Stimulated activated CD4-positive, alpha-beta T cell treated with anti-CD3 and anti-CD28 coated beads, Interleukin-15, amount 100 ng/mL, for 1 hour (primary cell): ENCODE measurements around the gene DOK3.
"Not testable (repeated sequence)": the region's sequence is repeated elsewhere in the genome, so short reads cannot be mapped to it uniquely, and the experiment has no call there.

Experiments used
- DNase-seq, 2 donors: peaks; one replicate each; pipeline ENCODE4 v3.0.0-alpha.2; 2020; ENCODE audit warnings: low read depth in 1 of 2, low spot score in 1 of 2

DOK3 gene

DNA sequence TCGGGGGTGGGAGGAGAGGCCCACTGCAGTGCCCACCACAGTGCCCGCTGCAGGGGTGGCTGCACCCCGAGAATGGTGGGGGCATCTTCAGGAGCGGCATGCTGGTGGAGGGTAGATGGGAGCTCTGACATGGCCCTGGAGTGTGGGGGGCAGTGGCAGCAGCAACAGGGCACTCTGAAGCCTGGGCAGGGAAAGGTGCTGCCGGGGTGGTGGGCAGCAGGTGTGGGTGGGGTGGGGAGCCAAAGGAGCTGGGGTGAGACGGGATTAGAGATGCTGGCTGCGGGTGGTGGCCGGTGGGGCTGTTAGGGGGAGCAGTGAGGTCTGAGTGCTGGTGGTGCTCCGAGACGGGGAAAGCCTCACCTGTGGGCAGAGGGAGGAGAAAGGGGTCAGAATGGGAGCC lies 26.8 kb upstream of the DOK3 start:
- no peak for DNase-seq

DNA sequence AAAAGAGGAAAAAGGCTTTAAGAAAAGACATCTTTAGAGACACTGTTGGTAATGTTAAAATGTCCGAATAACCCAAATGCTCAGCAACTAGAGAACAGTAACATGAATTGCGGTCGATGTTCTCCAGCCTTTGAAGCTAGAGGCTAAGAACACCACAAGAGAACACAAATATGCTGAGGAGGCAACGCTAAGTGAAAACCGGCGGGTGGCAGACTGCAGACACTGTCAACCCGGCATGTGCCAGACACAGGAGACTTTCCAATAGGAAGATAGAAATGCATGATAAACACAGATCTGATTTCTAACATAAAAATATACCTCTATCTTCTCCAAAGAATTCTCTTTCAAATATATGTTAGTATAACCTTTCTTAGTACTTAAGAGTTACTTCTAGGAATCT lies 25.5 kb upstream of the DOK3 start:
- DNase-seq = no peak

DNA sequence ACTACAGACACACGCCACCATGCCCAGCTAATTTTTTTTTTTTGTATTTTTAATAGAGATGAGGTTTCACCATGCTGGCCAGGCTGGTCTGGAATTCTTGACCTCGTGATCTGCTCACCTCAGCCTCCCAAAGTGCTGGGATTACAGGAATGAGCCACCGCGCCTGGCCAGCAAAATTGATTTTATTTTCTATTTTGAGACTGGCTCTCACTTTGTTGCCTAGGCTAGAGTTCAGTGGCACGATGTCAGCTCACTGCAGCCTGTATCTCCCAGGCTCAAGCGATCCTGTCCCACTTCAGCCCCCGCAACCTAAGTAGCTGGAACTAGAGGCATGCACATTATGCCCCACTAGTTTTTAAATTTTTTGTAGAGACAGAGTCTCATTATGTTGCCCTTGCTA lies 24.8 kb upstream of the DOK3 start:
- not testable (repeated sequence) for DNase-seq

DNA sequence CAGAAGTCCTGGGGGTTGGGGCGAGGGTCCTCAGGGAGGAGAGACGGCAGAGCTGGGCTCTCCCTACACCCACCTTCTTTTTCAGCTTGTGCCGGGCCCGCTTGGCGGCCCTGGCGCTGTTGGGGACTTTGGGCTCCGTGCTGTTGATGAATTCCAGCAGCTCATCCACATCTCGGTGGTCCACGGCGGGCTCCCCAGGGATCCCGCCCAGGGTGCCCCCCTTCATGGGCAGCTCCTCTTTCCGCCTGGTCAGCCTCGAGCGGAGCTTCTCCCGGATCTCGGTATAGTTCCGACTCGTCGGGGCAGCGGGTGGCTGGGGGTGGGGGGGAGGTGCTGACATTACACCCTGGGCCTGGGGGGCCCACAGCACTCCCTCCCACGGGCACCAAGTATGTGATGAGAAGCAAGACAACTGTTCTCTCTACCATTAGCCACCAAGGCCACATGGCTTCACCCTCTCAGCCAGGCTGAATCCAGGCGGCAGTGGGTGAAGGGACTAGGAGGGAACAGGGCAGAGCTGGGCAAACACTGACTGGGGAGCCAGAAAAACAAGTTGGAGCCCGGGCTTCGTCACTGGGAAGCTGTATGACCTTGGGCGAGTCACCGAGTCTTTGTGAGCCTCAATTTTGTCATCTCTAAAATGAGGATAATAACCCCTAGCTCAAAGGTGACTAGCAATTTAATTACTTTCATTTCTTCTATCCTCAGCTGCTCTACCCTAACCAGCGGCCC lies 21.7 kb upstream of the DOK3 start:
- no peak for DNase-seq

DNA sequence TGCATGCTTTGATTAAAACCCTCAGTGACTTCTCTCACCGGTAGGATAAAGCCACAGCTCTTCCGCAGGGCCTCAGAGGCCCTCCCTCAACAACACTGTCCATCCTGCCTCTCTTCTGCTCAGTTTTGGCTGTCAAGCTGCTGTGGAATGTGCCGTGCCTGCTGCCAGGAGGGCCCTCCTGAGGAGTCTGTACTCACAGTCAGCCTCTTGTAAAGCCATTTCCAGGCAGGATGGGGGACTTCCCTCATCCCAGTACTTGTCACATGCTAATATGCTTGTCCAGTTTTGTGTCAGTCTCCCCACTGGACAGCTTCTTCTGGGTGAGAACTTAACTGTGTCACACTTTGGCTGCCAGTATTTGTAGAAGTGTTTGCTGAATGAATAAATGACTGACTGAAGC lies 21.0 kb upstream of the DOK3 start:
- DNase-seq = no peak

DNA sequence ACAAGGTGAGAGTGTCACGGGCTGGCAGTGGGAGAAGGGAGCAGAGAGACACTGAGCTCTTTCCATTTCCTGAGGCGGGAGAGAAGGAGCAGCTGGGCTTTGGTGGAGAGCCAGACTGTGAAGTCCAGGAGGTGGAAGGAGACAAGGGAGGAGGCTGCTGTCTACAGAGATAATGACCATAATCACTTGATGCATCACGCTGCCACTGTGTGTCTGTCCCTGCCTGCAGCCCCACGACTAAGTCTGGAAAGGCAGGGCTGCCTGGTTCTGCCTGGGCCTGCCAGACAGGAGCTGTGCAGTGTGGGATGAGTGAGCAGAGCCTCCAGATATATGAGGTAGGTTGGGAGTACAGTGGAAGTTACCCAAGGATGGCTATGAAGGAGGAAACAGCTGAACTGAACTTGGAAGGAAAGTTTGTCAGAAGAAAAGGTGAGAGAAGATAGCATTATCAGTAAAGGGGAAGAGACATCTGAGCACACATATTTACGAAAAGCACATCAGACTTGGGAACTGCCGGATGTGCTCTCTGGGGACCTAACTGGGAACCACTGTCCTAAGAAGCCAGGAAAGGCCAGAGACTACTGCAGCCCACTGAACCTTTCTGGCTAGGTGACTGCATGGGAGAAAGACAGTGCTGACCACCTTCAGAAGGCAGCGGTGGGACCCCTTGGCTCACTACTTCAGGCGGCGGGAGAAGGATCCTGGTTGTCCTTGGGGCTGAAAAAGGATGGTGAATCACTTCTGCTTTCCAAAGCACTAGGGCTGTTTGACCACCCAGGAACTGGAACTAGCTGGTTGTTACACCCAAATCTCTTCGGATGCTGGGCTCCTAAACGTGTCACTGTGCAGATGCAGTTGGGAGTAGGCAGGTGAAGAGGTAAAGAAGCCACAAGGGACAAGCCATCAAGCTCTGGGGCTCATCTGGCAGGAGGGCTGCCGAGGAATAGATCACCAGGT lies 19.9 kb upstream of the DOK3 start:
- DNase-seq = no peak

DNA sequence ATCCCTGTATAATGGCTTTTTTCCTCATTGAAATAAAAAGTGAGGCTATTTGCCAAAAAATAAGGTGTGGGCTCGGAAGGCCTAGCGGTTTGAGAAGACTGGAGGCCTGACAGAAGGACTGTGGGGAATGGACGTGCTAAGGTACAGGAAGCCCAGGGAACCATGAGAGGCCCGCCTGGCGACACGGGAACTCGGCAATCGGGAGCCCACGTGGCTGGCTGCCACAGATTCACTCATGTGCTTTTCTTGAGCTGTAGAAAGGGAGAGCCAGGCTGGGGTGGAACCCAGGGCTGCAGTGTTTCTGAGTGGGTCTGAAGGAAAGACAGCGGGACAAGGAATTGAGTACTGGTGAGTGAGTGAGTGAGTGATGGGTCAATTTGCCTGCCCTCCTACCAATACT lies 19.0 kb upstream of the DOK3 start:
- DNase-seq = no peak

DNA sequence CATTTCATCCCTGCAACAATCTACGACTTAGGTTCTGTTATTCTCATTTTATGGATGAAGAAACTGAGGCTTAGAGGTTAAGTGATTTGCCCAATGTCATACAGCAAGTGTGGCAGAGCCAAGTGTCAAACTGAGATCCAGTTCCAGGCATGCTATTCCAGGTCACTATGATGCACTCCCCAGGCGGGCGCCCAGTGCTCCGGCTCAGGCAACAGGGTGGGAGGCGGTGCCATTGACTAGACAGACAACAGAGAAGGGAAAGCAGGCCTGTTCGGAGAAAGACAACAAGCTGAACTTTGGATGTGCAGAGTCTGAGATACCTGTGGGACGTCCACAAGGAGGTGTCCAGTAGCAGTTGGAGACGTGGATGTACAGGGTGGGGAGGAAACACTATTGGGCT lies 18.0 kb upstream of the DOK3 start:
- no peak for DNase-seq

DNA sequence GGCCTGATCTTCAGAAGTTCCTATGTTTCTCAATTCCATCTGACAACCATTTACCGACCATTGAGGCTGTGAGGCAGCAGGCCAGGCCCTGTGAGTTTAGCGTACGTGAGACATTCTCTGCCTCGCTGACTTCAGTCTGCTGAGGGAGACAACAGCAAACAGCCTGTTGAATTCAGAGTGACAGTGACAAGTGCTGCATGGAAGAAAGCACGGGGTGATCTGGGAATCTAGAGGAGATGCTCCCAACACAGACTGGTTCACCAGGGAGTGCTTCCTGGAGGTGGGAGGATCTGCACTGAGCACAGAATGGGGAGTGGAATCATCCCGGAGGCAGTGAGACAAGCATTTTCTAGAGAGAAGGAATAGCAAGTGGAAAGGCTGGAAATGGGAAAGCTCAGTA lies 17.2 kb upstream of the DOK3 start:
- DNase-seq = no peak

DNA sequence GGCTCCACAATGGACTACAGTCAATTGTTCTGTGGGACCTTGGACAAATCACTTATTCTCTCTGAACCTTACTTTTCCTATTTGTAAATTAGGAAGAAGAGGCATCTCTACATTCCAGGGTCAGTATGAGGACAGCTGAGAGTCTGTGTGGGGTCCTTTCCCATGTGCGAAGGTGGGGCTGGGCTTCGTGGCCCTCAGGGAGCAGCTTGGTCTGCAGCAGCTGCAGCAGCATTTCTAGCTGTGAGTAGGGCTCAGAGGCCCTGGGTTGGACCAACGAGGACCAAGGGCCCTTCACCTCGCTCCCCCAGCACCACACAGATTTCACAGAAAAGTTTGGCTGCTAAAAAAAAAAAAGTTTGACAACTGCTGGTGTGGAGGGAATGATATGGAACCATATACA lies 16.6 kb upstream of the DOK3 start:
- DNase-seq = no peak

DNA sequence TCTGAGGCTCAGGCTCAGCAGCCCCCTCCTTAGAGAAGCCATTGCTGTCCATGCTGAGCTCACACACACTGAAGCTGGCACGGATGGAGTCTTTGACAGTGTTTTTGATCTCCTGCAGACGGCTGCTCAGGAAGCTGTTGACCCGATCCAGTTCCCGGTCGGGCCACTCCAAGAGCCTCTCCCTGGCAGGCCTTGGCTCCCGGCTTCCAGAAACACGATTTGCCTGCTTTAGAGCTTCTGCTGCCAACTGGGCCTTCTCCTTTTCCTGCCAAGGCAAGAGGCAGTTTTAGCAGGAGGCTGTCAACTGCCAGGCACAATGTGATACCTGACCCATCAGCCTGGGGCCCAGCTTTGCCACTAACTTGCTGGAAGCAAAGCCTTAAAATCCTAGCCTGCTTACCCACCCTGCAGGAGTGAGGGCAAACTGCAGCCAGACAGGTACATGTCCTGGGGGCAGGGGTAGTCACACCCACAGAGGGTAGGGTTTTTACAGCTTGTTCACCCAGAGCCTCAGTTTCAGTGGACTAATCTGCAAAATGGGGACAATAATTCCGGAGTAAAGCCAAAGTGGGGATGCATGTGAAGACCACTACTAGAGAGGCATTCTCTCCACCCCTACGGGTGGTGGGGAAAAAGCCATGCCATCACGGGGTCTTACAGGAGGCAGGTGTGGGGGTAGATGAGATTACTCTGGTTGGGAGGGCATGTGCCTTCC lies 15.5 kb upstream of the DOK3 start:
- no peak for DNase-seq

DNA sequence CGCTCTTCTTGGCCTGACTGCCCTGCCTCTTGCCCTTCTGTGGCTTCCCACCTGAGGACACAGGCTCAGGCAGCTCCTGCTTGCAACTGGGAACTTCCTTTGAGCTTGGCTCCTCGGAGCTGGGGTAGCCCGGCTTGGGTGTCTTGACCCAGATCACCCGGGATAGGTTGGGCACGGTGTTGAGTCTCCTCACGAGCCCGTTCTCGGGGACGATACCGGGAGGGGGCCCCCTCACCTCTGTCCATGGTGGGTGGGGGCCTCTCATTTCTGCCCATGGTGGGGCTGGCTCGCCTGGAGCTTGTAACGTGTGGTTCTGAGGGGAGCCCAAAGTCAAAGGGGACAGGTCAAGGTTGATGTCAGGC lies 14.9 kb upstream of the DOK3 start:
- no peak for DNase-seq

DNA sequence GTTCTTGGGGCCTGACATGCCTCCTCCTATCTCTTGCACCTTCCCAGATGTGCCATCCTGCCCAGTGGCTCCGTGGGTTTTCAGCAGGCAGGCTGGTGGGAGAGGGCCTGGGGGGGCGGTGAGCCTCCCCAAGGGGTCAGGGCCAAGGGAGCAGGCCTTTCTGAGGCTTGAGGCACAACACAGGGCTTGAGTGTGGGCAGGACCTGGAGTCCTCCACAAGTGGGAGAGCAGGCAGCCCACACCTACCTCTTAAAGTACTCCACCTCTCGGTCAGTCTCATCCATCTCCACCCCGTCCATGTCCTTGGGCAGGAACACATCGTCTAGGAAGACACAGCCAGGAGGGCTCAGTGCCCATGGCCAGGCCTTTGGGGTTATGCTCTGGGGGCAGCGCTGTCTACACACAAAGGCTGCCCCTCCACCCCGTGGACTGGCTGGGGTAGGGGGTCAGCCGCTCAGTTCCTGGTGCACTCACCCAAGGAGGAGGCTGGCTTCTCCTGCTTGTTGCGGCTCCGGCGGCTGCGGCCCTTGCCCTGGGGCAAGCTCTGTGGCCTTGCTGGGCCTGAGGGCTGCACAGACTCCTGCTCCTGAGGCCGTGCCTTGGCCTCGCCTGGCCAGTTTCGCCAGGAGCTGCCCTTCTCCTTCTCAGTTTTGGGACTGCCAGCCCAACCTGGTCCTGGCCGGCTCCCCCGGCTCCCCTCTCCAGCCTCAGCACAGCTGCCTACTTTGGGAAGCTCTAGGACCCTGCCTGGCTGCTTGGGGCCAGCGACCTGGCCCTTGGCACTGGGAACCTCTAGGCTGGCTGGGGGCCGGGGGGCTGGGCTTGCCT lies 14.3 kb upstream of the DOK3 start:
- no peak for DNase-seq

DNA sequence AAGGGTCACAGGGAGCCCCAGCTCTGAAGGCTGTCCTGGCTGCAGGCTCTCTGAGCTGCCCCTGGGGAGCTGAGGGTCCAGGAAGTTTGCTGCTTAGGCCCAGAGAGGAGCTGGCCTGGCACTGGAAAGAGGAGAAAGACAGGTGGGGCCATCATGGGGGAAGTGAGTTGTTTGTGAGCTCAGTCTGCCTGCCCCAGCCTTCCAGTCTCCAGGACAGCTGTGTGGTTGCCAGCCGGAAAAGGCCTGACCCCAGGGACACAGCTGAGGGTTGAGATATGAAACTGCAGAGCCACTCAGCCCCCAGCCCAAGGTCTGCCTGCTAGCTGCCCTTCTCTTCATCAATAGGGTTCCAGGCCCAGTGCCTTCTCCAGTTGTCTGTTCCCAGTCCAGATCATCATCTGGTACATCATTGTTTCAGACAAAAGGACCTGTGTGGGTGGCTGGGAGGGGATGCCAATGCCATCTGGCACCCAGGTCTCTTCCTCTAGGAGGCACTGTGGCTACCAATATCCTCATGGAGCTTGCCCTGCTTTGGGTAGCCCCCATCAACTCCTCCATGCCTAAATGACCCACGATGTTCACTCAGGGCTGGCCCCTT lies 11.4 kb upstream of the DOK3 start:
- no peak for DNase-seq

DNA sequence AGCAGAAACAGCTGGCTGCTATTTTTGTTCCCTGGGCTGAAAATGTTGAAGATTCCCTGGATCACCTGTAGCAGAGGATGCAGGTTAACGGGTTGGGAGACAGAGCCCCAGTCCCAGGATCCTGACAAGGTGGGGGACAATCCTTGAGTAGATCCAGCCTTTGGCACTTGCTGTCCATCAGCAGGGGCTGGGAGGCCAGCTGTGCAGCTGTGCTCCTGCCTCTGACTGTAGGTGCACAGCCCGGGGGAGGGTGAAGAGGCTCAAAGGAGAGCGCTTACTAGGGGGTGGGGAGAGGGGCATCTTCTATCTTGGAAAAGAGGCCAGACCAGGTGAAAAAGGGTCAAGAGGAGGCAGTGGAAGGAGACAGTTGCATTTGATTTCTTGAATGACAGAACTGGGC lies 10.6 kb upstream of the DOK3 start:
- DNase-seq = no peak

DNA sequence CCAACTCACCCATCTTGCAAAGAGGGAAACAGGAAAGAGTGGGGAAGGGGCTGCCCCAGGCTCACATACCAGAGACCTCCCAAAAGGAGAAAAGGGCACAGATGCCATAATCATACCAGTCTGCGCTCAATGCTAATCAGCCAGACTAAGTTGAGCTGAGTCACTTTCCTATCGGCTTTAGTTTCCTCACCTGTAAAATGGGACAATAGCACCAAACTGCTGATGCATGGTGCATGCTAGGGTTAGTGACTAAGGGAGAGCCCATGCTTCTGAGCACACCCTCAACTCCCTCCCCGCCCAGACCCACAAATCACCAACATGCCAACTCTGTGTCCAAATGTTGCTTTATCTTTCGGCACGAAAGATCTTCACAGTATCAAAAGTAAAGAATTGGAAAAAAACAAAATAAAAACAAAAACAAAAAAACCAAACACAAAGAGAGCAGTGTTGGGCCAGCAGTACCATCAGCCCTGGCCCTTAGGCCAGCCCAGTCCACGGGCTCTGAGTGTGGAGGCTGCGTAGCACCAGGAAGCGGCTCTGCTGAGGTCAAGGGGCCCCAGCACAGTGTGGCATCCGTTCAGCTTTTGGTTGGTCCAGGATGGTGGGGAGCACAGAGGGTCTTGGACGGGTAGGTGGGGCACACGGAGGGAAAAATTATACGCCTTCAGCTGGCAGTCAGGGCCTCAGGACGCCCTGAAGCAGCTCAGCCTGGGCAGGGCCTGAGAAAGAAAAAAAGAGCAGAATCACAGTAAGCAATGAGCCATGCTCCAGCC lies 10.0 kb upstream of the DOK3 start:
- no peak for DNase-seq

DNA sequence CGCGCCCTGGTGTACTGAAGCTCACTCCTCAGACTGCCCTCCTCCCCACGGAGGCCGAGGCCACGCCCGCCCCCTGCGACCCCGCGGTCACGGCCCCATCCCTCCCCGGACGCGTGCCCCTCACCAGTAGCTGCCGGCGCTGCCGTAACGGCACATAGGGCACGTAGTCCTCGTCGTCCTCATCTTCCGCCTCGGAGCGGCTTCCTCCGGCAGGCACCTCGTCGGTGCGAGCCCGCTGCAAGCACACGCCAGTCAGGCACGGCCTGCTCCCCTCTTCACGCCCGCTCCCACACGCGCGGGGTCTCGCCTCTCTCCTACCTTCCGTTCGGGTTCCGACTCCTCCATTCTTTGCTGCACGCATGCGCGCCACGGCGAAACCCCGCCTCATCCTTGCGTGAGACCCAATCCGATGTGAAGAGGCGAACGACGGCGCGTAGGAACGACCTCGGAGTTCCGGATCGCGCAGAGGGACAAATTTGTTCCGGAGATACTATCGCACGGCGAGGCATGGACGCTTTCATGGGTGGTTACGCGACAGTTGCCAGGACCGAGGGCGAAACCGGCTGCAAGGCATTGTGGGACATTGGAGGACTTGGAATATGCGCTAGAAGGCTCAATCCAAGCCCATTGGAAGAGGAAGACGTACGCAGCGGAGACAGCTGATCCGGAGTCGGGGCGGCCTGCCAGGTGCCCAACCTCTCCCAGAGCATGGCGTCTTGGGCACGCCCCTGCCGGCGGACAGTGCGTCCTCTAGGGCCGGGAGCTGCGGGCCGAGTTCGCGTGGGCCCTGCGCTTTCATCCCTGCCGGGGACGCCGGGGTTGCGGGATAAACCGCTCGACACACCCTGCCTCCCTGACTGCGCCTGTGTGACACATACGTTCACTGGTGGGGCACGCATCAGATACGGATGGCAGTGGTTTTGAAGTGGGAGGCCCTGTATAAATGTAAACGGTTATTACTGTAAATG lies 7.3 kb upstream of the DOK3 start, which contains the start of gene DDX41:
TSS of gene DDX41 (minus strand) at position 361 of the 968 bp plus-strand sequence. CDS start at position 345, 16 bp downstream.
- peak; percentile 88 to 91 for DNase-seq

DNA sequence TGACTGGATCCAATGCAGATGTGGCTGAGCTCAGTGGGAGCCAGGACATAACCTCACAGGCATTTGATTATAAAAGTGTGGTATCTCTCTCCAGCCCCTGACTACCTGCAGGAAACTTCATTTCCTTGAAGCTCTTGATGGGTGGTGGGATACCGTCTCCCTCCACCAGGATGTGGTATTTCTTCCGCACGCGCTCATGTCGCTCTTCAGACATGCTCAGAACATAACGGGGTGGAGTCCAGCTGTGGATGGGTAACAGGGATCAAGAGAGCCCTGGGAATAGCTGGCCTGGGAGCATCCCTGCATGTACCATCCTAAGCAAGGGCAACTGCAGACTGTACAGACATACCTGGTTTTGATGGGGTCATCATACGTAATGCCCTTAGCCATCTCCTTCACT lies 6.0 kb upstream of the DOK3 start:
- DNase-seq = no peak

DNA sequence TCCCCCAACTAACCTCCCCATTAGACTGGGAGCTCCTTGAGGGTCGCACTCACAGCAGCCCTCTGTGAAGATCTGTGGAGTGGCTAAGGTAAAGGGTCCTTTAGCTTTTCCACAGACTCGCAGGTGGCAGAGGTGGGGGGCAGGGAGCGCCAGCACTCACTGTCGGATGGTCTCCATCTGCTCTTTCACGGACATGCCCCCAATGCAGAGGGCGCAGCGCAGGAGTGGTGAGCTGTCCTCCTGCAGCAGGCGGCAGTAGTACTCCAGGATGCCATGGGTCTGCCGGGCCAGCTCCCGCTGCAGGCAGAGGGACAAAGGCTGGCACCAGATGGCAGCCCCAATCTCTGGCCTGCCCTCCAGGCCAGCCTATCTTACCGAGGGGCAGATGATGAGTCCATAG lies 4.9 kb upstream of the DOK3 start:
- DNase-seq = no peak
